H4 (cell line): ENCODE results near the gene CLEC16A. TPM values are rescaled to one million over a fixed set of nuclear protein-coding genes. Genes with fewer than 3 reads are reported as not detected.

Experiments used
- DNase-seq: peaks from one replicate; pipeline ENCODE4 v3.0.0-alpha.2; 2015; ENCODE audit warnings: low spot score
- total RNA-seq: library from RNA; depleted of rRNA; stranded (reverse); fragments of >200 nt; shearing (Covaris generic); gene quantifications from 2 replicates; pipeline ENCODE4 v1.2.3, GENCODE V29; 2014

CLEC16A gene
- total RNA-seq, 1 experiment from 2014 or later, result 7.2 TPM

DNA sequence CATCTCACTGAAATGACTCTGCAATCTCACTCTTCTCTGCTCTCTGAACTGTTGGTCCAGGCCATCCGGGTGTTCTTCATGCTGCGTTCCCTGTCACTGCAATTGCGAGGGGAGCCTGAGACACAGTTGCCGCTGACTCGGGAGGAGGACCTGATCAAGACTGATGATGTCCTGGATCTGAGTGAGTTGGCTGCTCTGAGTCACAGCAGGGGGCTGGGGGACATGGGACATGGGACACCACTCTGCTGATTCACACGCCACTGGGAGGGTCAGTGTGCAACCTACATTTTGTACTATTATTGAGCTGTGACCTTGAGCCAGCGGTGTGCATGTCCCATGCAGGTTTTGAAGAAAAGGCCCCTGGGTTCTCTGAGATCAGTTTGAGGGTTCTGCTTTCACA, 116.5 kb downstream of the CLEC16A start:
- no peak for DNase-seq

DNA sequence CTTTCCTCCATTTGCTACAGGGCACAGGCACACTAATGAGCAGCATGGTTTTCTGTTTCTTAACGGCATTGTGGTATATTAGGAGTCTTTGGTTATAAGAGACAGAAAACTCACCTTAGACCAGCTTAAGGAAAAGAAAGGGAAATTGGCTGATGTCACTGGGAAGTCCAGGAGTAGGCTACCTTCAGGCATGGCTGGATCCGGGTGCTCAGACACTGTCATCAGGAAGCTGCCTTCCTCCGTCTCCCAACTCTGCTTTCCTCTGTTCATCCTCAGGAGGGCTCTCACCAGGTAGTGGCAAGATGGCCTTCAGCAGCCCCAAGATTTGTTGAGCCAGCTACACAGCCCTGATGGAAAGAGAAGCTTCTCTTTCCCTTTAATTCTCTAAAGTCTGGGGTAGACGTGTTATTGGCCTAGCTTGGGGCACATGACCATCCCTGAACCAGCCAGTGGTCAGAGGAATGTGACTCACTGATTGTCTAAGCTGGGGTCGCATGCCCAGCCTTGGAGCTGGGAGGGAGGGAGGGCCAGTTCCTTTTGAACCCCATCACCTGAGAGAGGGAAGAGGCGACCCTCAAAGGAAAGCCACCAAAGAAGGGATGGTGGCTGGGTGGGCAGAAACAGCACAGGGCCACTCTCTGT, 117.4 kb downstream of the CLEC16A start:
- DNase-seq, result no peak

DNA sequence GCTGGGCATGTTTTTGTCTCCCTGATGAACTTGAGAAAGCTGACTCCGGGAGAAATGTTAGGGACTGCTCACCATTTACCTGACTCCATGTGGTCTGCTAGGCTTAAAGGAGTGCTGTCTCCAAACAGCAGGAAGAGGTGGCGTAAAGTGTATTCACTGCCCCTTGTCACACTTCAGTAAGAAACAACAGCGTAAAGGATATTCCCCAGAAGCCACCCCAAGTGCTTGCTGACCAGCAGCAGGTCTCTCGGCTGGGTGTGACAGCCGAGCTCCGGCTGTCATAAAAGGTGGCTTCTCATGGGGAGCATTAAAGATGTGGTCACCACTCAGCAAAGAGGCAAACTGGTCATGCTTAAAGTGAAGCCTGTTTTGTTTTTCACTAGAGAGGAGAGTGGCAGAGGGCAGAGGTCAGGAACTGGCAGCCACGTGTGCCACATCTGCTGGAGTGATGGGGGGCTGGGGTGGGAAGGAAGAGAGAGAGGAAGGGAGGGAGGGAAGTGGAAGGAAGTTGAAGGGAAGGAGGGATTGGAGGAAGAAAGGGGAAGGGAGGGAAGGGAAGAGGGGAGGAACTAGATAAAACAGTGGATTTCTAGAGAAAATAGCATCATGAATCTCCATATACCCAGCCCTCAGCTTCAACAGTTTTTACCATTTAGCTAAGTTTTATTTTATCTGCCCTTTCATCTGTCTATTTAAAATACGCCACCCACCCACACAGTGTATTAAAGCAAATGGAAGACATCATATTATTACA, 119.3 kb downstream of the CLEC16A start:
- DNase-seq, result no peak

DNA sequence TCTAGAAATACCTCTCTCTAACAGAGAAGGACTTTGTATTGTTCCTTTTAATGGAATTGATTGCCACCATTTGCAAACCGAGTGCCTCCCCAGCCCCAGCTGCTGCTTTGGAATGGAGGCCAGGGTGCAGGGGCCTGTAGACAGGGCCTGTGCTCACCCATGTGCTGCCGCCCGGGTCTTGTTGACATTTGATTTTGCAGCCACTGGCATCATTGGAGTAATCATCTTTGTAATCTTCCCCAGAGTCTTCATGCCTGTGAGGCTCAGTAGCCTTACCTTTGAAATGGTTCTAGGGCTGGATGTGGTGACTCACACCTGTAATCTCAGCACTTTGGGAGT, 119.8 kb downstream of the CLEC16A start:
- DNase-seq, result no peak

DNA sequence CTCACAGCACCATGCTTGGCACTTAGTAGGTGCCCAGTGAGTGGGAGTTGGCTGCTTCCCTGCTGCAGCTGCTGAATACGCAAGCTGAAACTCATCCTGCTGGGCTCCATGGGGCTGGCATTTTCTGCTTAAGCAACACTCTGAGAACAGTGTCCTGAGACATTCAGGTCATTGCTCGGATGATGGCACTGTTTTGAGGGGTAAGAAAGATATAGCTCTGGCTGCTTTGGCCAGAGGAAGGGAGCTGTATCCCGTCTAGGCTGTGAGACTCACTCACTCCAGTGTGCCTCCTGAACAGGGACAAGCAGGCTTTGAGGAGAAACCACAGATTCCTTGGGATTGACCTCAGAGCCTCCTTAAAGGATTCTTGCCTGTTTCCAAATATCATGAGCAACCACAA, 120.5 kb downstream of the CLEC16A start:
- no peak for DNase-seq

DNA sequence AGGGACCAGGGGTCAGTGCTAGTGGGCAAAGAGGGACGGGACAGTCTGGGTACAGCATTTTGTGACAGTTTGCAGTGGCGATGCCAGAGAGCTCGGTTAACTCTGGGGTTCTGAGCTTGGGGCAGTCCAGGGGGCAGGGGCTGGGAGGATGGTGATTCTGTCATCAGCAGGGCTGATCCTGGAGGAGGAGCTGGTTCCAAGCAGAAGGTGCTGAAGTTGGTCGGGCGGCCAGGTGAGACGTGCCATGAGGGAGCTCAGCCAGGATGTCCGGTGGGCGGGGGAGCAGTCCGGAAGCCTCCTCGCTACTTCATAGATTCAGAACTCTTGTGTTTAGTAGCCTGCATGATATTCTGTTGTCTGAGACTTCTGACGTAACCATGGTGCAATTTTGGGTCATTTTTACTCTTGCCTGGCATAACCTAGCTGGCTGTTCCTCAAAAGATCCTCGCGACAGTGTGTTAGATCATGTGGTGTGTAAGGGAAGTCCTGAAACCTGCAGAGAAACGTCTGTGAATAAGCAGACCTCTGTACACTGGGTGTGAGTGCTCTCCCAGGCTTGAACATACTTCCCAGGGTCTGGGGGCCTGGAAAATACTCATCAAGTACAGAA, 122.0 kb downstream of the CLEC16A start:
- DNase-seq, result no peak

DNA sequence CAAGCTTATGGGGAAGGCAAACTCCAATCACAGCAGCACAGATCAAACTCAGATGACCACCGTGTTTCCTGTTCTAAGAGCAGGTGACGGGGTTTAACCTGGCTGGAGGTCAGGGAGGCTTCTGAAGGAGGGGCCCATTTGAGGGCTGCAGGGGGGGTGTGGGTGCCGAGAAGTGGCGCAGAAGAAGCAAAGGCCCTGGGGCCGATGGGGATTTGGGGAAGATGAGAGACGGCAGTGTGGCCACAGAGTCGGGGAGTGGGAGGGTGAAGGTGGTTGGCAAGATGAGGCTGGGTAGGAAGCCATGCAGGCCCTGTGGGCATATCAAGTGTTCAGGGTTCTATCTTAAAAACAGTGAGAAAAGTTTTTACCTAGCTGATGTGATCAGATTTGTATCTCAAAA, 122.9 kb downstream of the CLEC16A start:
- DNase-seq, result no peak

DNA sequence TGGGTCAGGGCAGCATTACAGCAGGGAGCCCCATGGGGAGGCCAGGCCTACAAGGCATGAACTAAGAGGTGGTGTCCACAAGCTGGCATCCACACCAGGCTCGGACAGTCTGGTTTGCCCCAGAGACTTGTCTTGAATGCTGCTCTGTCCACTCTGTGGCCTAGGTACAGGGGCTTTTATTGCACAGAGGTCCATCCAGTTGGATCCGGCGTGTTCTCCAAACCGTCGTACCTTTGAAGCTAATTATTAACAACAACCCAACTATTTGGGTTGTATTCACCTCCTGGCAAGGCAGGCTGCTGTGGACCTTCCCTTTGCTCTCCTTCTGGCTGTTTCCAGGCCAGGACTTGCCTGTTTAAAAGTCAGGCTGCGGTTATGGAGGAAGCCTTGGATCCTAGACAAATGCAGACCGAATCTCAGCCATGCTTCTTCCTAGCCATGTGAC, 123.4 kb downstream of the CLEC16A start:
- no peak for DNase-seq

DNA sequence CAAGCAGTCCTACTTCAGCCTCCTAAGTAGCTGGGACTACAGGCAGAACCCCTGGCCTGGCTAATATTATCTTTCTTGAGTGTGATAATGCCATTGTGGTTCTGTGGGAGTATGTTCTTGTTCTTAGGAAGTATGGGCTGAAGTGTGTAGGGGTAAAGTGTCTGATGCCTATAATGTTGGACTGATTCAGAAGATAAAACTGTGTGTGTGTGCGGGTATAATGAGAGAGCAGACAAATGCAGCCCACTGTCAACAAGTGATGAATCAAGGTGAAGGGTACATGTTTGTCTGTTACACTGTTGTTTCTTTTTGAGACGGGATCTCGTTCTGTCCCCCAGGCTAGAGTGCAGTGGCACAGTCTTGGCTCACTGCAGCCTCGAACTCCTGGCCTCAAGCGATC, 127.5 kb downstream of the CLEC16A start:
- no peak for DNase-seq

DNA sequence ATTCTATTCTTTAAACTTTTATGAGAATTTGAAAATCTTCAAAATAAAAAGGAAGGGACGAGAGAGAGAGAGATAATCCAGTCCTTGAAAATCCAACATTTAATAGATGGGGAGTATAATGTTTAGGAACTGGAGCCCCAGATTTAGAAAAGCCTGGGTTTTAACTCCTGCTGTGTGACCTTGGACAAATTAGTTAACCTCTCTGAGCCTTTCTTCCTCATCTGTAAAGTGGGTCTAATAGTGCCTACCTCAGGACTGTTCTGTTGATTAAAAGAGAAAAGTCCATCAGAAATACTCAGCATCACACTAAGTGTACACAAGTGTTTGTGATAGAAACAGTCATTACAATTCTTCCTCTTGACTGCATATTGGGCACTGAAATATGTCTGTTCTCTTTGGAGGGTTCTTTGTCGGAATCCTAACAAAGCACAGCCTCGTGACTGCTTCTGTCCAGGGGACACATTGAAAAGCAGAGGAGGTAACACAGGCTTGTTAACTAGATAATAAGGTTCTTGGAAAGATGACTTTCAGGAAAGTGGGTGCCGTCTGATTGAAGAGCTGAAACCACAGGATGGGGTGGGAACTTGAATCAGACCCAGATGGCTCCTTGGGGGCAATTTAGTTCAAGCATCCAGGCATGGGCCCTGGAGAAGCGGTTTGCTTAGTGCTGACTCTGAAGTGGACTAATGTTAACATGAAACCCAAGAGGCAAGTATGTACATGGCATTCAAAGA, 128.2 kb downstream of the CLEC16A start:
- DNase-seq, result no peak

DNA sequence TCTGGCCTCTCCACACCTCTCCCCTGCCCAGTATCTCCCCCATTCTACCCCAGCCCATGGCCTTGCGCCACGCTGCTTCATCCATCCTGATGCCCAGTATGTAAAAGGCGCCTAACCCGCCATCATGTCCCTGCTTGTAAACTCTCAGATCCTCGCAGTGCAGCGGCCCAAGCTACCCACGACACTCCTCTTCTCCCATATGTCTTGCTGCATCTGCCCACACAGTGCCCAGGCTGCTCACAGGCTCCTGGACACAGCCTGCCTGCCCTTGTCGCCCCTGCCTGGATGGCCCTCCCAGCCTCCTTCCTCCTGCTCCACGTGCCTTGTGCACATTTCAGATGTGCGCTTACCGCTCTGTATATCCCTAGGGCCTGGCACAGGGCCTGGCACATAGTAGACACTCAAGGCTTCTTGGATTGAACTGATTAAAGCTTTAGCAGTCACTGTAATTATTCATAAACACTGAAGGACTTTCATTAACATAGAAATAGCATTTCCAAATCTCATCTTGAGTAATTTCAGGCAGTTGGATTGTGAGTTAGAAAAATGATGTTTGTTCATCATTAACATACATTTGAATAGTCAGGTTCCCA, 129.1 kb downstream of the CLEC16A start:
- no peak for DNase-seq

DNA sequence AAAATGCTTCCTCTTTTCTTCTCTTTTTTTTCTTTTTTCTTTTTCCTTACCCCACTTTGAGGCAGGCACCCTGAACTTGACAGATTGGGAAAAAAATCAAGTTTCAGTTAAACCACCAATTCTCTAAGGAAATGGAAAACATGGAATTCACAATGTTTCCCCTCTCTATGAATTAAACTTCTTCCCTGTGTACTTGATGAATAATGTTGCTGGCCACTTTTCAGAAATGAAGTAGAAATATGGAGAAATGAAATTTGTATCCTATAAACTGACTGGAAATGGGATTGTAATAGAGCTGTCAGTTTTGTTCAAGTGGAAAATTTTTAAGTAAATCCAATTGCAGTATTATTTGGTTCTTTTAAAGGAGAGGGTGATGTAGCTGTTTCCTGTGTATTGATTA, 129.8 kb downstream of the CLEC16A start:
- no peak for DNase-seq

DNA sequence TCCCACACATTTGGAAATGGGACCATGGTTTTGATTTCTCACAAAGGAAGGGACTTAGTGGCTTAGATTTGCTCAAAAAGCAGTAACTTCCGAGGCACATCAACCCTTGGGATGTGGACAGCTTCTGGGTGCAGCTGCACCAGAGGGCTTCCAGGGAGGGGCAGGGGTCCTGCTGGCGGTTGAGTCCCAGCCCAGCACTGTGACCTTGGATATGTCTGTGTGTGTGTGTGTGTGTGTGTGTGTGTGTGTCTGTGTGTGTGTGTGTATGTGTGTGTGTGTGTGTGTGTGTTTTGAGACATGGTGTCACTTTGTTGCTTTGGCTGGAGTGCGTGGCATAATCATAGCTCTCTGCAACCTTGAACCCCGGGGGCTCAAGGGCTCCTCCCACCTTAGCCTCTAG, 130.8 kb downstream of the CLEC16A start:
- DNase-seq, result no peak

DNA sequence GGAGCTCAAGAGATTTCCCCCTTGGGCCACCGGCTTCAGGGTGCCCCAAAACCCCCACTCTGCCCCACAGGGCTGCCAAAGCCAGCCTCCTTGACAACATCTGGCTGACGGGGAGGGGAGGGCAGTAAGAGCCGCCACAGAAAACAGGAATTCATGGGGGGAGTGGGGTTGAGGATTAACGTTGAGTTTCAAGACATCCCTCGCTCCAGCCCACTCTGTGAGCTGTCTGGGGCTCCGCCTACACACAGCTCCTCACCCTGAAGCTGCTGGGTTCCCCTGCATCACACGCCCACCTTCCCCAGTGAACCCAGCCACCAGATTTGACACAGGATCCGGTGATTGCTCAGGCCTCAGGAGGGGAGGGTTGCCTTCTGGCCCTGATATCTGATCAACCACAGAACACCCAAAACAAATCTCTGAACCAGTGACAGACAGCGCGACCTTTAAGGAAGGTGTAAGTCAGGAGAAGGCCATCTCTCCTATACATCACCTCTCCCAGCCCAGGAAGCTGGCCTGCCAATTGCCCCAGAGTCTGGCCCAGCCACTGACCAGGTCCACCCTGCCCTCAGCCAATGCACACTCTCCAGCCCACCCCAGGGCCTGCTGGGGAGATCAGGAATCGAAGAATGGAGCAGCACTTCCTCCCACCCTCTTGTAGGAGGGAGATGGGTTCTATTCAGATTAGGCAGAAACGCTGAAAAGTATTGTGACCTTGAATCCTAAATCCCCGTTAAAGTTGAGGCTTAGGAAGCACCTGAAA, 132.1 kb downstream of the CLEC16A start:
- DNase-seq, result no peak

DNA sequence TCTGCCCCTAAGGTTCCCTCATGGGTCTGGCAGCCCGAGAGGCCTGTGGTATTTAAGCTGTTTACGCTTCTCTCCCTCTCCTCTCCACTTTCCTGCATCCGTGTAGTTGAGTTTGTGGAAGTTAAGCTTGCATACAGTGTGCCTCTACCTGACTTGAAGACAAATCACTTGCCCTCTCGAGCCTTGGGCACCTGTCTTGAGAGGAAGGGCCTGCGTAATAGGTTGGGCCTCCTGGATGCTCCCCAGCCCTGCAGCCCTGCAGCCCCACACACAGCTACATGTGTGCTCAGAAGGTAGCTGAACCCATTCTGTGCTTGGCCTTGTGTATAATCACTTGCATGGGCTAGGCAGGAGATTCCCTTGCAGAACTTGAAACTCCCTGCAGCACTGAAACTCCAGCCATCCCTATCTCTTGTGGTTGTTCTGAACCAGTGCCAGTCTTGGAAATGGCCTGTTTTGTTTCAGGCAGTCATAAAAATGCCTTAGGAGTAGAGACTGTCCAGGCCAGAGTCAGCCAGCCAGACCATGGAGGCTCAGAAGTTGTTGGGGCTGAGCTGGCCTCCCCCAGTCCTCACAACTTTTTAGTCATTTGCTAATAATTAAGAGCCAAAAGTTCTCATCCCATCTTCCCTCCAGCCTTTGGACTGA, 134.6 kb downstream of the CLEC16A start:
- peak; percentile 67 for DNase-seq

DNA sequence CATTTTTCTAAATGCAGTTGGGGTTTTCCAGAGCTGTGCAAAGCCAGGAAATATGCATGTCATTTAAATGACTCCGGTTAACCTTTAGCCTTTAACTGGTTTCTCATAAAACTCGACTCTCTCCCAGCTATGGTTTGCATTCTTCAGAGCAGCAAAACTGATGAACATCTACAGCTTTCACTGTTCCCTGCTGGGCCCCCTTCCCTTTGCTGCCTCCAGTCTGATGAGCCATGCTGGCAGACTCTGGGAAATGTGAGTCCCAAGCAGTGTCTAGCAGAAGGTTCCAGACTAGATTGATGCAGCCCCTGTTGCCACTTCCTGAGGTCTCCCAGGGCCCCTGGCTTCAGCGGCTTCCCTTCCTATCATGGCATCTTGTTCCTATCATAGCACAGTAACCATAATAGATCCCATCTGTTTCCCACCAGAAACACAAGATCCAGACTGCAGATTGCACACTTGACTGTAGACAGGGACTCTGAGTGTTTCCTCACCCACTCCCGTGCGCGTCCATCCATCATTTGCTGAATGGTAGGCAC, 135.4 kb downstream of the CLEC16A start:
- peak; percentile 48 for DNase-seq

DNA sequence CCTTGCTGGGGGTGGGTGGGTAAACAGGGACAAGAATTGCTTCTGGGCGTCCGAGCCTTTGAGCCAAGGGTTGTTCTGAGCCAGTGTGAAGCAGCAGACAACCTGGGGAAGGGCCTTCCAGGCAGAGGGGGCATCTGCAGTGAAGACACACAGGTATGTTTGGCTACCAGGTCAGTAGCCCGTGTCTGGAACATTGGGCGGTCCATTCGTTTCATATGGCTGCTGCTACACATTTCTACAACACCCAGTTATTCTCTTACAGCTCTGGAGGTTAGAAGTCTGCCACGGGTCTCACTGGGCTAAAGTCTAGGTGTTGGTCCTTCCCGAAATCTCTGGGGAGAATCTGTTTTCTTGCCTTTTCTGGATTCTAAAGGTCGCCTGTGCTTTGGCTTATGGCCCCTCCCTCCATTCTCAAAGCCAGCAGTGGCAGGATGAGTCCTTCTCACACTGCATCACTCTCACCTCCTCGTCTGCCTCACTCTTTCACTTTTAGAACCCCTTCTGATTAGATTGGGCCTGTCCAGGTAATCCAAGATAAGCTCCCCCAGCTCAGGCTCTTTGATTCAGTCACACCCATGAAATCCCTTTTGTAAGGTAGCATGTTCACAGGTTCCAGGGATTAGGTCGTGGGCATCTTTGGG, 136.1 kb downstream of the CLEC16A start:
- no peak for DNase-seq

DNA sequence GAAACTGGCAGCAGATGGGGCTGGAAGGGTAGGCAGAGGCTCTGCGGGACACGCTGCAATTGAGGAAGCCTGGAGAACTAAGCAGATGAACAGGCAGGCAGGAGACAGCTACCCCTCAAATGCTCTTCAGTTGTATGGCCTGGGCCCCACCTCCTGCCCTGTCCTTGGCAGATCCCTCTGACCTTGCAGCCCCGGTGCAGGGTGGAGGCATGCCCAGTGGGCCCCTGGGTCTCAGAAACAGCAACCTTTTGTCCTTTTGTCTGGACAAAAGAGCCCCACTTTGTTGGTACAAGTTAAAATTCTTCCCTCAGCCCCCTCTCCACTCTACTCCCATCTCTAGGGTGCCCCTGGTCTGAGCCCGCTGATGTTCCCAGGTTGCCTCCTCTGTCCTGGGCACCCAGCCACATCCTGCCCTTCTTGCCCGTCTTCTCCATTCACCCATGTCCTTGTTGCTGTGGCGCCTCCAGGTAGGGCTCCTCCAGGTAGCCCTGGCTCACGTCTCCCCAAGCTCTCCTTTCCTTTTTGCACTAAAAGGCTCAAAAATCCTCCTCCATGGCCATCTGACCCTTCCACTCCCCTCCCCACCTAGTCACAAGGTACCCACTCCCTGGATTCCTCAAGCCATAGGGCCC, 136.8 kb downstream of the CLEC16A start:
- no peak for DNase-seq

DNA sequence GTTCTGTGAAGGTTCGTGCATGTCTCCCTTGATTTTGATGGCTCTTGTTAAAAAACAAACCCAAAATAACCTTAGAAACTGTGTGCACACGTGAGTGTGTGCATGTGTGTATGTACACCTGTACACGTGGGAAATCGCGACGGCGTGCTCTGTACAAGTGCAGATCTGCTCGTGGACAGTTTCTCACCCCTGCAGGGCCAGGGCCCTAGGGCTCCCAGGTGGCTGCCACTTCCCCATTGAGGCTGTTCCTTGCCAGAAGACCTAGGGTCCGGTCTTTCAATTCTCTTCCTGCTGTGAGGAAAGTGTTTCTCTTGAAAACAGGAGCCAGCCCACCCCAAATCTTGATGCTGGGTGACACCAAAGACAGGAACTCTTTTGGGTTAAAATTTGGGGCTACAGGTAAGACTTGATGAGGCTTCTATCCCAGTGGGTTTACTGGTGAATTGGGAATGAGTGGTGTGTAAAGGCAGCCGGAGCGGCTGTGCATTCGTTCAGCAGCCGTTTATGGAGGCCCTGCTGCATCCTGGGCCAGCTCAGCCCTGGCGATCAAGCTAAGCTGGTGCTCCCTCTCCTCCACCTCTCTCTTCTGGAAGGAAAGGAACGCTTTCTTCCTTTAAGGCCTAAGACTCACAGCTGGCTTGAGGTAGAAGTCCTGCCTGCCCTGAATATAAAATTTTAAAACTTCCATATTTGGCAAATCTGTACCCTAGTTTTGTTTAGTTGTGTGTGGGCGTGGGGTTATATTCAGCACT, 137.9 kb downstream of the CLEC16A start:
- no peak for DNase-seq
